COLO829 (cell line): Measurements from ENCODE around the gene ZNF532.

Experiments used
- DNase-seq: peaks from one replicate; pipeline ENCODE4 v3.0.0; 2012; ENCODE audit warnings: low spot score

The ZNF532 gene

GRCh38 chr18:58979615-58980014 lies 114.9 kb downstream of the ZNF532 start:
- DNase-seq: no peak

- DNase-seq: no peak
Measured at GRCh38 chr18:58980991-58981390, 116.3 kb downstream of the ZNF532 start.

GRCh38 chr18:58983260-58984155 lies 118.8 kb downstream of the ZNF532 start:
- no peak for DNase-seq

GRCh38 chr18:58988600-58988999 lies 123.9 kb downstream of the ZNF532 start:
- DNase-seq: no peak

- no peak for DNase-seq
Measured at GRCh38 chr18:58989184-58989759, 124.6 kb downstream of the ZNF532 start.

GRCh38 chr18:58990720-58991119 lies 126.0 kb downstream of the ZNF532 start:
- no peak for DNase-seq

GRCh38 chr18:58991167-58991798 lies 126.6 kb downstream of the ZNF532 start:
- peak; percentile 35 for DNase-seq

- no peak for DNase-seq
Measured at GRCh38 chr18:58992301-58993231, 127.9 kb downstream of the ZNF532 start.

- peak; percentile 74 for DNase-seq
Measured at GRCh38 chr18:58993260-58993659, 128.6 kb downstream of the ZNF532 start.

- DNase-seq: no peak
Measured at GRCh38 chr18:58995663-58996062, 131.0 kb downstream of the ZNF532 start.

- DNase-seq: no peak
Measured at GRCh38 chr18:58996131-58996641, 131.5 kb downstream of the ZNF532 start.

GRCh38 chr18:58996696-58997095 lies 132.0 kb downstream of the ZNF532 start:
- no peak for DNase-seq

GRCh38 chr18:58997811-58998337 lies 133.2 kb downstream of the ZNF532 start:
- DNase-seq: no peak

GRCh38 chr18:58998401-58999203 lies 133.9 kb downstream of the ZNF532 start:
- DNase-seq: no peak

GRCh38 chr18:59001166-59001565 lies 136.5 kb downstream of the ZNF532 start:
- DNase-seq: no peak

- DNase-seq: no peak
Measured at GRCh38 chr18:59001721-59002120, 137.0 kb downstream of the ZNF532 start.

GRCh38 chr18:59002974-59003594 lies 138.4 kb downstream of the ZNF532 start:
- no peak for DNase-seq

- peak; percentile 81 for DNase-seq
Measured at GRCh38 chr18:59005262-59005661, 140.6 kb downstream of the ZNF532 start.

GRCh38 chr18:59006461-59007067 lies 141.9 kb downstream of the ZNF532 start:
- DNase-seq: no peak
